ENCODE measurements around the gene CCL4. TPM values are rescaled to one million over a fixed set of nuclear protein-coding genes. Genes with fewer than 3 reads are reported as not detected.
A peak's percentile ranks its signal among the peaks of the same experiment; 100 is the strongest.
"Not testable (repeated sequence)": the region's sequence is repeated elsewhere in the genome, so short reads cannot be mapped to it uniquely, and the experiment has no call there.

Gene CCL4
- total RNA-seq (2014; rRNA removed; shearing (Covaris generic)): not detected in 2 replicates
- polyA plus RNA-seq (2014; cell fraction: nucleus; rRNA removed): not detected in 2 replicates

GRCh38 chr17:36103401-36103975 lies at the start of gene CCL4:
CCL4 (plus strand) TSS chr17:36103827; CDS start chr17:36103906, 79 bp downstream.
- DNase-seq (ENCODE audit: extremely low read depth, low read depth): not testable (repeated sequence)

GRCh38 chr17:36055171-36055570 lies 48.5 kb upstream of the CCL4 start:
- DNase-seq (ENCODE audit: extremely low read depth, low read depth): no peak

- no peak for DNase-seq (ENCODE audit: extremely low read depth, low read depth)
Measured at GRCh38 chr17:36055921-36056520, 47.6 kb upstream of the CCL4 start.

GRCh38 chr17:36057911-36058310 lies 45.7 kb upstream of the CCL4 start:
- no peak for DNase-seq (ENCODE audit: extremely low read depth, low read depth)

- no peak for DNase-seq (ENCODE audit: extremely low read depth, low read depth)
Measured at GRCh38 chr17:36059406-36059805, 44.2 kb upstream of the CCL4 start.

GRCh38 chr17:36060816-36061215 lies 42.8 kb upstream of the CCL4 start:
- no peak for DNase-seq (ENCODE audit: extremely low read depth, low read depth)

GRCh38 chr17:36063786-36064541 lies 39.7 kb upstream of the CCL4 start, which contains the start of gene CCL18:
CCL18 (plus strand) TSS chr17:36064272; CDS start chr17:36064343, 71 bp downstream.
- no peak for DNase-seq (ENCODE audit: extremely low read depth, low read depth)

- no peak for DNase-seq (ENCODE audit: extremely low read depth, low read depth)
Measured at GRCh38 chr17:36066365-36066985, 37.2 kb upstream of the CCL4 start.

- no peak for DNase-seq (ENCODE audit: extremely low read depth, low read depth)
Measured at GRCh38 chr17:36068524-36068923, 35.1 kb upstream of the CCL4 start.

GRCh38 chr17:36069136-36069535 lies 34.5 kb upstream of the CCL4 start:
- no peak for DNase-seq (ENCODE audit: extremely low read depth, low read depth)

GRCh38 chr17:36070427-36070826 lies 33.2 kb upstream of the CCL4 start:
- no peak for DNase-seq (ENCODE audit: extremely low read depth, low read depth)

GRCh38 chr17:36071751-36072150 lies 31.9 kb upstream of the CCL4 start:
- DNase-seq (ENCODE audit: extremely low read depth, low read depth): no peak

GRCh38 chr17:36072431-36073121 lies 31.1 kb upstream of the CCL4 start:
- peak; percentile 44 for DNase-seq (ENCODE audit: extremely low read depth, low read depth)

- no peak for DNase-seq (ENCODE audit: extremely low read depth, low read depth)
Measured at GRCh38 chr17:36074365-36074764, 29.3 kb upstream of the CCL4 start.

GRCh38 chr17:36081681-36082471 lies 21.8 kb upstream of the CCL4 start:
- DNase-seq (ENCODE audit: extremely low read depth, low read depth): not testable (repeated sequence)

GRCh38 chr17:36082482-36083120 lies 21.0 kb upstream of the CCL4 start:
- not testable (repeated sequence) for DNase-seq (ENCODE audit: extremely low read depth, low read depth)

- not testable (repeated sequence) for DNase-seq (ENCODE audit: extremely low read depth, low read depth)
Measured at GRCh38 chr17:36083691-36084090, 19.9 kb upstream of the CCL4 start.

- no peak for DNase-seq (ENCODE audit: extremely low read depth, low read depth)
Measured at GRCh38 chr17:36085765-36086164, 17.9 kb upstream of the CCL4 start.

- DNase-seq (ENCODE audit: extremely low read depth, low read depth): no peak
Measured at GRCh38 chr17:36086791-36087190, 16.8 kb upstream of the CCL4 start.

Data from NCI-H460 (cell line).